IMR-90 (cell line): Measurements from ENCODE around the gene NPBWR2.

Source experiments
- CEBPB ChIP-seq: IDR thresholded peaks from 2 replicates; pipeline ENCODE4 v1.6.1; 2012; ENCODE audit warnings: low read depth, low read length, improper control_type of control experiment
- CHD1 ChIP-seq: IDR thresholded peaks from 2 replicates; pipeline ENCODE4 v1.6.1; 2012; ENCODE audit warnings: low read depth, low read length, improper control_type of control experiment
- CTCF ChIP-seq: conservative IDR thresholded peaks from 2 replicates; pipeline ENCODE4 v1.5.1; 2012; ENCODE audit warnings: mild to moderate bottlenecking, low read depth, low read length, improper control_type of control experiment
- ELK1 ChIP-seq: fragments of 150-350 bp; IDR thresholded peaks from 2 replicates; pipeline ENCODE4 v1.6.1; 2016; ENCODE audit warnings: low read depth, mild to moderate bottlenecking, low read length, moderate library complexity, borderline replicate concordance
- POLR2A ChIP-seq: IDR thresholded peaks from 2 replicates; pipeline ENCODE4 v1.6.1; 2012; ENCODE audit warnings: mild to moderate bottlenecking, low read depth, low read length
- SMC3 ChIP-seq: fragments of 150-350 bp; IDR thresholded peaks from 2 replicates; pipeline ENCODE4 v1.6.1; 2016; ENCODE audit warnings: low read depth, mild to moderate bottlenecking, antibody characterized with exemption, low read length, moderate library complexity

- no peak for TF ChIP-seq POLR2A
- no peak for TF ChIP-seq CTCF
- TF ChIP-seq ELK1 = no peak
- TF ChIP-seq CHD1 = no peak
- TF ChIP-seq CEBPB = no peak
- TF ChIP-seq SMC3 = no peak
Observed at GRCh38 chr20:64091770-64092169, 15.6 kb downstream of the NPBWR2 start.
